Loucy (cell line): Measurements from ENCODE around the gene TSPO.

Experiments used
- H2AFZ ChIP-seq: fragments of 200-600 bp; sonication (generic); 2 replicates; pipeline ENCODE4 v1.6.0; 2016; ENCODE audit warnings: antibody characterized with exemption, mild to moderate bottlenecking, low read length, moderate library complexity
- H3F3A ChIP-seq: fragments of 200-600 bp; 2 replicates; pipeline ENCODE4 v1.6.0; 2016; ENCODE audit warnings: antibody characterized with exemption, low read depth, mild to moderate bottlenecking
- H3K27me3 ChIP-seq: fragments of 200-600 bp; sonication (generic); 2 replicates; pipeline ENCODE4 v1.6.1; 2014; ENCODE audit warnings: low read length, mild to moderate bottlenecking; ENCODE audit not compliant: insufficient read depth, poor library complexity, severe bottlenecking
- H3K36me3 ChIP-seq: fragments of 200-600 bp; sonication (generic); 2 replicates; pipeline ENCODE4 v1.6.1; 2016; ENCODE audit warnings: low read length; ENCODE audit not compliant: insufficient read depth
- H3K4me1 ChIP-seq: fragments of 200-600 bp; sonication (generic); 2 replicates; pipeline ENCODE4 v1.5.1; 2014; ENCODE audit warnings: low read length, mild to moderate bottlenecking; ENCODE audit not compliant: insufficient read depth, poor library complexity, severe bottlenecking
- H3K4me2 ChIP-seq: fragments of 200-600 bp; sonication (generic); 2 replicates; pipeline ENCODE4 v1.6.0; 2014; ENCODE audit warnings: antibody characterized with exemption, low read length, low read depth, mild to moderate bottlenecking; ENCODE audit not compliant: poor library complexity, severe bottlenecking
- H3K4me3 ChIP-seq: fragments of 200-600 bp; sonication (generic); 2 replicates; pipeline ENCODE4 v1.5.1; 2014; ENCODE audit warnings: low read length, mild to moderate bottlenecking, mixed read lengths; ENCODE audit not compliant: poor library complexity, severe bottlenecking
- H3K79me2 ChIP-seq: fragments of 200-600 bp; sonication (generic); 2 replicates; pipeline ENCODE4 v1.6.1; 2014; ENCODE audit warnings: low read length; ENCODE audit not compliant: insufficient read depth
- H3K9ac ChIP-seq: fragments of 200-600 bp; sonication (generic); 2 replicates; pipeline ENCODE4 v1.6.0; 2014; ENCODE audit warnings: mild to moderate bottlenecking, low read depth, low read length, moderate library complexity; ENCODE audit not compliant: poor library complexity, severe bottlenecking
- H3K9me2 ChIP-seq: fragments of 200-600 bp; sonication (generic); replicated peaks from 2 replicates; pipeline ENCODE4 v1.6.1; 2016; ENCODE audit warnings: low read depth, low read length, mixed read lengths
- H3K9me3 ChIP-seq: fragments of 200-600 bp; sonication (generic); 2 replicates; pipeline ENCODE4 v1.6.1; 2014; ENCODE audit warnings: mild to moderate bottlenecking, antibody characterized with exemption, low read length, low read depth; ENCODE audit not compliant: insufficient read depth
- H4K20me1 ChIP-seq: fragments of 200-600 bp; sonication (generic); 2 replicates; pipeline ENCODE4 v1.6.0; 2014; ENCODE audit warnings: antibody characterized with exemption, low read length, mild to moderate bottlenecking; ENCODE audit not compliant: insufficient read depth, poor library complexity, severe bottlenecking
- EZH2phosphoT487 ChIP-seq: fragments of 200-600 bp; IDR thresholded peaks from 2 replicates; pipeline ENCODE4 v1.6.1; 2018; ENCODE audit warnings: antibody characterized with exemption, mild to moderate bottlenecking, moderate library complexity, borderline replicate concordance
- TF ChIP-seq, protein P1 (sequence below): fragments of 200-600 bp; sonication (generic); conservative IDR thresholded peaks from 2 replicates; pipeline ENCODE4 v1.5.1; 2014; ENCODE audit warnings: mild to moderate bottlenecking, antibody characterized with exemption, low read length

The TSPO gene

DNA sequence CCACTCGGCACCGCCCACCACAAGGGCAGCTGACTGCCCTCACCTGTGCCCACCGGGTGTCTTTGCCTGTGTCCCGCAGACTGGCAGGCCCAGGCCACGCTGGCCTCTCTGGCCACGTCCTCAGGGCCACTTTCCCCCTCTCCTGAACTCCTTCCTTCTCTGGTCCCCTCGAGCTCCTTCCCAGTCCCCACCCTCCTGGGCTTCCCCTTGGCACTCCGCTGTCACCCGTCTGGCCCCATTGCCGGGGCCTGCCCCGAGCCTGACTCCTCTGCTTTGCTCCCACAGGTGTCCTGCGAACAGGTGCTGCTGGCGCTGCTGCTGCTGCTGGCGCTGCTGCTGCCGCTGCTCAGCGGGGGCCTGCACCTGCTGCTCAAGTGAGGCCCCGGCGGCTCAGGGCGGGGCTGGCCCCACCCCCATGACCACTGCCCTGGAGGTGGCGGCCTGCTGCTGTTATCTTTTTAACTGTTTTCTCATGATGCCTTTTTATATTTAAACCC, 22.4 kb upstream of the TSPO start:
- Histone ChIP-seq H4K20me1 (no peaks in the 10 kb centered on the region), H3K4me3 (no peak overlapping the region), H3F3A (no peaks in the 10 kb centered on the region), H3K4me2 (no peak overlapping the region), H3K9me2 (no peaks in the 10 kb centered on the region), H3K4me1 (peaks cover 17% of the 10 kb centered on the region), H3K9me3 (no peaks in the 10 kb centered on the region), H2AFZ (no peak overlapping the region), H3K27me3 (no peaks in the 10 kb centered on the region), H3K9ac (no peak overlapping the region), H3K36me3 (peaks cover 5% of the 10 kb centered on the region; the same call in 1 of the 2 replicates), H3K79me2 (no peaks in the 10 kb centered on the region)
- TF ChIP-seq, protein P1, sequence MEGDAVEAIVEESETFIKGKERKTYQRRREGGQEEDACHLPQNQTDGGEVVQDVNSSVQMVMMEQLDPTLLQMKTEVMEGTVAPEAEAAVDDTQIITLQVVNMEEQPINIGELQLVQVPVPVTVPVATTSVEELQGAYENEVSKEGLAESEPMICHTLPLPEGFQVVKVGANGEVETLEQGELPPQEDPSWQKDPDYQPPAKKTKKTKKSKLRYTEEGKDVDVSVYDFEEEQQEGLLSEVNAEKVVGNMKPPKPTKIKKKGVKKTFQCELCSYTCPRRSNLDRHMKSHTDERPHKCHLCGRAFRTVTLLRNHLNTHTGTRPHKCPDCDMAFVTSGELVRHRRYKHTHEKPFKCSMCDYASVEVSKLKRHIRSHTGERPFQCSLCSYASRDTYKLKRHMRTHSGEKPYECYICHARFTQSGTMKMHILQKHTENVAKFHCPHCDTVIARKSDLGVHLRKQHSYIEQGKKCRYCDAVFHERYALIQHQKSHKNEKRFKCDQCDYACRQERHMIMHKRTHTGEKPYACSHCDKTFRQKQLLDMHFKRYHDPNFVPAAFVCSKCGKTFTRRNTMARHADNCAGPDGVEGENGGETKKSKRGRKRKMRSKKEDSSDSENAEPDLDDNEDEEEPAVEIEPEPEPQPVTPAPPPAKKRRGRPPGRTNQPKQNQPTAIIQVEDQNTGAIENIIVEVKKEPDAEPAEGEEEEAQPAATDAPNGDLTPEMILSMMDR = no peak
- no peak for TF ChIP-seq EZH2phosphoT487

DNA sequence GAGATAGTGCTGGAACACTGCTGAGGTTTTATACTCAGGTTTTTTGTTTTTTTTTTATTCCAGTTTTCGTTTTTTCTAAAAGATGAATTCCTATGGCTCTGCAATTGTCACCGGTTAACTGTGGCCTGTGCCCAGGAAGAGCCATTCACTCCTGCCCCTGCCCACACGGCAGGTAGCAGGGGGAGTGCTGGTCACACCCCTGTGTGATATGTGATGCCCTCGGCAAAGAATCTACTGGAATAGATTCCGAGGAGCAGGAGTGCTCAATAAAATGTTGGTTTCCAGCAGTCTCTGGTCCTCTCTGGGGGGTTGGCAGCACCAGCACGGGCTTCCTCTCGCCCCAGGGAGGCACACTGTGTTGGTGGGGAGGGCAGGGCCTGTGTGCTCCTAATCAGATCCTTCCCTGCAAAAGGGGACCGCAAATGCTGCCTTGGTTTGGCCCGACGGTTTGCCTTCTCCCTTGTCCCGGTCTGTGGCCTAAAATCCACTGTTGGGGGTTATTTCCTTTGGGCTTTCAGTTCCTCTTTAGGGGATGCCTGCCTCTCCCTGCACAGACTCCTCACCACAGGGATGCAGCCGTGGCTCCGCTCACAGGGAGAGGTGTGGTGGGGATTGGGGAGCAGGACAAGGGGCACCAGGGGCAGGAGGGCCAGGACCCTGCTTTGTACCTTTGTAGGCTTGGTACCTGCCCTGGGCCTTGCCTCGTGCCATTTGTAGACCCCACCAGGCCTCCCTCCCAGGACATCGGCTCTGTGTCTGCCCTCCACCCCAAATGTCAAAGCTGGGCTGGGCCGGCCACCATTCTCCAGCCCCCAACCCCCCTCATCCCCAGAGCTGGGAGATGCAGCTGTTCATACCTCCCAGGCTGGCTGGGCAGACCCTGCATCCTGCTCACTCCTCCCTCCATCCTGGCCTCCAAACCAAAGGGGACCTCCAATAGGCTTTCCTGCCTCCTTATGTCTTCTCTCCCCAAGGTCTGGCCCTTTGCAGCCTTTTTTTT, 21.6 kb upstream of the TSPO start:
- no peaks in the 10 kb centered on the region for H4K20me1 ChIP-seq
- no peaks in the 10 kb centered on the region for H3K27me3 ChIP-seq
- H3K36me3 ChIP-seq = peaks cover 8% of the 10 kb centered on the region; the same call in 1 of the 2 replicates
- H3K9ac ChIP-seq = no peak overlapping the region
- no peak overlapping the region for H2AFZ ChIP-seq
- H3K4me1 ChIP-seq = peaks cover 17% of the 10 kb centered on the region
- no peaks in the 10 kb centered on the region for H3K79me2 ChIP-seq
- H3K4me3 ChIP-seq = no peak overlapping the region
- H3F3A ChIP-seq = no peaks in the 10 kb centered on the region
- H3K9me3 ChIP-seq = no peaks in the 10 kb centered on the region
- H3K9me2 ChIP-seq = no peaks in the 10 kb centered on the region
- no peak for TF ChIP-seq EZH2phosphoT487
- TF ChIP-seq, protein P1 = no peak
- H3K4me2 ChIP-seq = no peak overlapping the region

DNA sequence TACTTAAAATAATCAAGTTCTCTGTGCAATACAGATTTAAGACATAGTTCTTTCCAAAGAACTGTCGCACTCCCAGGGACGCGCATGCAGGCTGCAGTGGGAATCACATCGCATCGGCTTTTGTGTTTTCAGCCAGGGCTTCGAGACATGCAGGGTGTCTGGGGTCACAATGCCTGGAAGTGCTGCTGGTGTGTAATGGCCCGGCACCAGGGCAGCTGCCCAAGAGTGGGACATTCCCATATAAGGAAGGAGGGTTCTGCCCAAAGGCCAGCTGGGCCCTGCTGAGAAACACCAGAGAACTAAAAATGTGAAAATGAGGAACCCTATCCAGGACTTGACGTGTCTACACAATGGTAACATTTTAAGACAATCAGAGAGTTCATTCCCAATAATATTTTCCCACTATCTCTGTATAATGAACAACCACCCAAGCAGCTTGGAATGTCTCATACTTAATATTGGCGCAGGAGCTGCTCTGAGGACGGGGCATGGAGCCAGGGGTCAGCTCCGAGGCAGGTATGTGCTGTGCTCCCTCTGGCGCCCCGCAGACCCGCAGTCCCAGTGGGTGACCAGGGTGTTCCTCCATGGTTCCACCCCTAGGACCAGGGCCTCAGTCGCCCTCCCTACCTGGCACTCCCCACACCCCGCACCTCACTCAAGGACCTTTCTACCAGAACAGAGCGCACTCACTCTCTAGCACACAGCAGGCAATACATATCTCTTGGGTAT, 19.4 kb upstream of the TSPO start:
- H3K4me3 ChIP-seq = no peak overlapping the region
- peaks cover 12% of the 10 kb centered on the region; the same call in 1 of the 2 replicates for H3K36me3 ChIP-seq
- no peaks in the 10 kb centered on the region for H3K27me3 ChIP-seq
- H3K9me3 ChIP-seq = no peaks in the 10 kb centered on the region
- TF ChIP-seq, protein P1 = no peak
- H3K9ac ChIP-seq = no peak overlapping the region
- no peak overlapping the region for H2AFZ ChIP-seq
- H3K4me1 ChIP-seq = peaks cover 17% of the 10 kb centered on the region
- no peaks in the 10 kb centered on the region for H3F3A ChIP-seq
- no peaks in the 10 kb centered on the region for H3K9me2 ChIP-seq
- no peaks in the 10 kb centered on the region for H3K79me2 ChIP-seq
- H3K4me2 ChIP-seq = no peak overlapping the region
- no peaks in the 10 kb centered on the region for H4K20me1 ChIP-seq
